Activated naive CD4-positive, alpha-beta T cell treated with Interleukin-2 at 50 U/mL for 16 hours (primary cell): ENCODE data around the gene TRIO.

ENCODE experiments used
- DNase-seq: peaks from one replicate; pipeline ENCODE4 v3.0.0-alpha.2; 2020

The TRIO gene

GRCh38 chr5:14445576-14446290, 302.6 kb downstream of the TRIO start:
- no peak for DNase-seq

- no peak for DNase-seq
These were observed 305.1 kb downstream of the TRIO start for GRCh38 chr5:14447958-14448911.

GRCh38 chr5:14449052-14449661, 306.0 kb downstream of the TRIO start:
- no peak for DNase-seq

GRCh38 chr5:14450018-14450524, 306.9 kb downstream of the TRIO start:
- DNase-seq: peak; percentile 17

- DNase-seq: no peak
These were observed 307.6 kb downstream of the TRIO start for GRCh38 chr5:14450742-14451141.

GRCh38 chr5:14451871-14452270, 308.7 kb downstream of the TRIO start:
- DNase-seq: no peak

- DNase-seq: no peak
These were observed 309.7 kb downstream of the TRIO start for GRCh38 chr5:14452685-14453454.

GRCh38 chr5:14453481-14453880, 310.3 kb downstream of the TRIO start:
- DNase-seq: no peak

GRCh38 chr5:14455814-14456321, 312.7 kb downstream of the TRIO start:
- DNase-seq: no peak

GRCh38 chr5:14457476-14457875, 314.3 kb downstream of the TRIO start:
- DNase-seq: no peak

GRCh38 chr5:14458414-14458813, 315.3 kb downstream of the TRIO start:
- DNase-seq: no peak

- no peak for DNase-seq
These were observed 317.8 kb downstream of the TRIO start for GRCh38 chr5:14460844-14461398.

GRCh38 chr5:14462681-14463080, 319.5 kb downstream of the TRIO start:
- no peak for DNase-seq

GRCh38 chr5:14463629-14464028, 320.5 kb downstream of the TRIO start:
- DNase-seq: no peak

GRCh38 chr5:14464096-14464495, 321.0 kb downstream of the TRIO start:
- no peak for DNase-seq

GRCh38 chr5:14464671-14465070, 321.5 kb downstream of the TRIO start:
- no peak for DNase-seq

- no peak for DNase-seq
These were observed 322.0 kb downstream of the TRIO start for GRCh38 chr5:14465116-14465515.

- no peak for DNase-seq
These were observed 322.6 kb downstream of the TRIO start for GRCh38 chr5:14465776-14466175.

GRCh38 chr5:14467251-14467650, 324.1 kb downstream of the TRIO start:
- no peak for DNase-seq

GRCh38 chr5:14467886-14468285, 324.7 kb downstream of the TRIO start:
- DNase-seq: no peak

- no peak for DNase-seq
These were observed 326.6 kb downstream of the TRIO start for GRCh38 chr5:14469551-14470377.
